ENCODE measurements around the gene SET.
"Not testable (repeated sequence)": the region's sequence is repeated elsewhere in the genome, so short reads cannot be mapped to it uniquely, and the experiment has no call there.

The SET gene, protein sequence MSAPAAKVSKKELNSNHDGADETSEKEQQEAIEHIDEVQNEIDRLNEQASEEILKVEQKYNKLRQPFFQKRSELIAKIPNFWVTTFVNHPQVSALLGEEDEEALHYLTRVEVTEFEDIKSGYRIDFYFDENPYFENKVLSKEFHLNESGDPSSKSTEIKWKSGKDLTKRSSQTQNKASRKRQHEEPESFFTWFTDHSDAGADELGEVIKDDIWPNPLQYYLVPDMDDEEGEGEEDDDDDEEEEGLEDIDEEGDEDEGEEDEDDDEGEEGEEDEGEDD

DNA sequence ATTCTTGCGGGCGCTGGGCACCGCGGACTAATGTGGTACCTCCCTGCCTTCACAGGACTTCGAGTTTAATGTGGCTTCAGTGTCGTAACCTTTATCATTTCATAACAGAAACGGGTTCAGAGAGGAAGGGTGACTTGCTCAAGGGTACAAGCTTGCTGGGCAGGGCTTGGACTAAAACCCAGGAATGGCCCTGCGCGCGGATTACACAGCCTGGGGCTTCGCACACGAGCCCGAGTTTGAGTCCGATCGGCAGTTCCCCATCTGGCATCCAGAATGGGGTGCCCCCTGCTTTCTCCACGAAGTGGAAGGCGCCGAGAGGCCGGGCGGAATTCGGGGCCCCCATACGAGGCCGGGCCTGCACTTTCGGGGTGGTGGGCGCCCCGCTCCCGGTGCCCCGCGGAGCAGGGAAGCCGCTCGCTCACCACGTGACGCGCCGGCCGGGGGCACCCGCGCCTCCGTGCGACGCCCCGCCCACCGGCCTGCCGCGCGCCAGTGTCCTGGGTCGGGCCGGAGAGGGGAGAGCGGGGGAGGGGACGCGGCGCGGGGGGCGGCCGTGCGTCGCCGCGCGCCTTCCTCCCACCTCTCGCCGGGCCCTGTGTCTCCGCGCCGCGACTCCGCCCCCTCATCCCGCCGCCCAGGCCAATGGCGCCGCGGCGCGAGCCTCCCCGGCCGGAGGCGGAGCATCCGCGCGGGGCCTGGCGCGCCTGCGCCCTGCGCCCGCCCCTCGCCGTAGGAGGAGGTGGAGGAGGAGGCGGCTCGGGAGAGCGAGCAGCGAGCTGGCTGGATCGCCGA, at the start of gene SET:
Gene SET (plus strand): TSS at position 722 of the 792 bp plus-strand sequence. CDS start 361 bp downstream, outside the sequence.
- TF ChIP-seq, protein P1, sequence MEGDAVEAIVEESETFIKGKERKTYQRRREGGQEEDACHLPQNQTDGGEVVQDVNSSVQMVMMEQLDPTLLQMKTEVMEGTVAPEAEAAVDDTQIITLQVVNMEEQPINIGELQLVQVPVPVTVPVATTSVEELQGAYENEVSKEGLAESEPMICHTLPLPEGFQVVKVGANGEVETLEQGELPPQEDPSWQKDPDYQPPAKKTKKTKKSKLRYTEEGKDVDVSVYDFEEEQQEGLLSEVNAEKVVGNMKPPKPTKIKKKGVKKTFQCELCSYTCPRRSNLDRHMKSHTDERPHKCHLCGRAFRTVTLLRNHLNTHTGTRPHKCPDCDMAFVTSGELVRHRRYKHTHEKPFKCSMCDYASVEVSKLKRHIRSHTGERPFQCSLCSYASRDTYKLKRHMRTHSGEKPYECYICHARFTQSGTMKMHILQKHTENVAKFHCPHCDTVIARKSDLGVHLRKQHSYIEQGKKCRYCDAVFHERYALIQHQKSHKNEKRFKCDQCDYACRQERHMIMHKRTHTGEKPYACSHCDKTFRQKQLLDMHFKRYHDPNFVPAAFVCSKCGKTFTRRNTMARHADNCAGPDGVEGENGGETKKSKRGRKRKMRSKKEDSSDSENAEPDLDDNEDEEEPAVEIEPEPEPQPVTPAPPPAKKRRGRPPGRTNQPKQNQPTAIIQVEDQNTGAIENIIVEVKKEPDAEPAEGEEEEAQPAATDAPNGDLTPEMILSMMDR (conservative IDR thresholded peaks at IDR 0.05): no peak
- peak within 1 kb of the TSS; percentile 97 for H3K27ac ChIP-seq

DNA sequence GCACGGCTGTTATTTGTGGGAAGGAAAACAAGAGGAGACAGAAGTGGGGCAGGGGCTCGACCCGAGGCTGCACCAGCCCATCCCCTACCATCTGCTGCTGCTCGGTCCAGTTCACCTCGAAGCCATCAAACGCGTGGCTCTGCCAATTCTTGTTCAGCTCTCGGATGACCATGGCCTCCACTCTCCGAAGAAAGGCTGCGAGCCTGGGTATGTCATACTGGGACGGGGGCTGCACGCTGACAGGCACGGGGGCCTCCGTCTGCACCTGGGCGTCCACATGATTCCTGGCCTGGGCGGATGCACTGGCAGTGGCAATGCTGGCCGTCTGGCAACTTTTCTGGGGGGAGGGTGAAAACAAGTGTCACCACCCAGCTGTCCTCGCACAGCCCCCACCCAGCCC, 48.4 kb upstream of the SET start:
- no peak overlapping the region for H3K27ac ChIP-seq
- TF ChIP-seq, protein P1 (conservative IDR thresholded peaks at IDR 0.05): no peak

DNA sequence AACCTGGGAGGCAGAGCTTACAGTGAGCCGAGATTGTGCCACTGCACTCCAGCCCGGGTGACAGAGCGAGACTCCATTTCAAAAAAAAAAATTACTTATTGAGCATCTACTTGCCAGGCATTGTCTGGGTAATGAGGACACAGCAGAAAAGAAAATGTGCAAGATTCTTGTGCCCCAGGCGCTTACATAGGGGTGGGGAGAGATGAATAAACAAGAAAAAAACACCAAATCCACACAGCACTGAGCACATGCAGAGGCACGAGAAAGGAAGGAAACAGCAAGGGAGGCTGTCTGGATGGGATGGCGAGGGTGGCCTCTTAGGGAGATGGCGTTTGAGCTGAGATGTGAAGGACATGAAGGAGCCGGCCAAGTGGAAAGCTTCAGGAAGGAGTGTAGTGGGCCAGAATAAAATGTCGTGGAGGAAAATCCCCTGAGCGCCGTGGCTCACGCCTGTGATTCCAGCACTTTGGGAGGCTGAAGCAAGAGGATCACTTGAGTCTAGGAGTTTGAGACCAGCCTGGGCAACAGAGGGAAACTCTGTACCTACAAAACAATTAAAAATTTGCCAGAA, 46.3 kb upstream of the SET start:
- TF ChIP-seq, protein P1 (conservative IDR thresholded peaks at IDR 0.05): no peak

DNA sequence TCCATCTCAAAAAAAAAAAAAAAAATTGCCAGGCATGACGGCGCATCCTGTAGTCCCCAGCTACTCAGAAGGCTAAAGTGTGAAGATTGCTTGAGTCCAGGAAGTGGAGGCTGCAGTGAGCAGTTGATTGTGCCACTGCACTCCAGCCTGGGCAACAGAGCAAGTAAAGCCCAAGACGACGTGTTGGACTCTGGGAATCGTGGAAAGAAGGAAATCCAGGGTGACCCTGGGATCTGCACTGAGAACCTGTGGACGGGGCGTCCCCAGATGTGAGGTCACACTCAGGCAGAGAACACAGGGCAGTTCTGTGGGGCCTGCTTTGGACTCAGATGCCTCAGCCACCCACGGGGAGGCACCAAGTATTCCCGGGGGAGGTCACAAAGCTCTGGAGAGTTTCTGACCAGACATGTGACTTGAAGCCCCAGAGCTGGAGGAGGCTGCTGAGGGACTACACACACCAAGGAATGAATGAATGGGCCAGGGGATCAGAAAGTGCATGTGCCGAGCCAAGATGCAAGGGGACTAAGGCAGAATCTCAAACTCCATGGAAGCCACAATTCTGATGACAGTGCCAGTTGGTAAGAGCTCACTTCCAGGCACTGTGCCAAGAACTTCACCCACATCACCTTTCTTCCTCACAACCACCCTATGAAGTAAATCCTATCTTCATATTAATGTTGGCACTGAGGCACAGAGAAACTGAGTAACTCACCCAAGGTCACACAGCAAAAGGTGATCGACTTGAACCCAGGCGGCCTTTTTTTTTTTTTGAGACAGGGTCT, 45.3 kb upstream of the SET start:
- no peak overlapping the region for H3K27ac ChIP-seq
- TF ChIP-seq, protein P1 (conservative IDR thresholded peaks at IDR 0.05): no peak

More for the DNA sequence above, 46.3 kb upstream of the SET start:
- H3K27ac ChIP-seq: no peak overlapping the region

DNA sequence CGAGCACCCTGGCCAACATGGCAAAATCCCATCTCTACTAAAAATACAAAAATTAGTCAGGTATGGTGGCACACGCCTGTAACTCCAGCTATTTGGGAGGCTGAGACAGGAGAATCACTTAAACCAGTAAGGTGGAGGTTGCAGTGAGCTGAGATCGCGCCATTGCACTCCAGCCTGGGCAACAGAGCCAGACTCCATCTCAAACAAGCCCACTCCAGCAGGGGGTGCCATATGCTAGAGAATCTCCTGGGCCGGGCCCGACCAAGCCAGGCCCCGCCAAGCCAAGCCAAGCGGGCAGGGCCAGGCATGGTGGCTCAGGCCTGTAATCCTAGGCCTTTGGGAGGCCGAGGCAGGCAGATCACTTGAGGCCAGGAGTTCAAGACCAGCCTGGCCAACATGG, 40.8 kb upstream of the SET start:
- not testable (repeated sequence) for H3K27ac ChIP-seq
- TF ChIP-seq, protein P1 (conservative IDR thresholded peaks at IDR 0.05): peak; percentile 26; the same call in 1 of the 2 replicates

DNA sequence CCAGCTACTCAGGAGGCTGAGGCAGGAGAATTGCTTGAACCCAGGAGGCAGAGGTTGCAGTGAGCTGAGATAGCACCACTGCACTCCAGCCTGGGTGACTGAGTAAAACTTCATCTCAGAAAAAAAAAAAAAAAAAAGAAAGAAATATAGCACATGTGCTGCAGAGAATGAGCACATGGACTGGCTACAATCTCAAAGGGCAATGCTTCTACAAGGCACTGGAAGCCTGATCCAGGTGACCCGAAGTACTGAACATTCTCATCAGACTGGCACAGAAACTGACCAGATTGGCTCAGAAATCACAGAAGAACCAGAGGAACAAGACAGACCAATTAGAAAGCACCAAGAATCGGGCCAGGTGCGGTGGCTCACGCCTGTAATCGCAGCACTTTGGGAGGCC, 37.2 kb upstream of the SET start:
- no peak overlapping the region for H3K27ac ChIP-seq

More for the DNA sequence above, 37.2 kb upstream of the SET start:
- TF ChIP-seq, protein P1 (conservative IDR thresholded peaks at IDR 0.05): no peak
